Stimulated activated naive CD8-positive, alpha-beta T cell treated with anti-CD3 and anti-CD28 coated beads, Interleukin-15, amount 100 ng/mL, for 72 hours (primary cell): Measurements from ENCODE around the gene DUSP11.
"Not testable (repeated sequence)": the region's sequence is repeated elsewhere in the genome, so short reads cannot be mapped to it uniquely, and the experiment has no call there.

ENCODE experiments used
- ATAC-seq: fragments of 150-1000 bp; cut with Tn5 transposase; 2 replicates; pipeline ENCODE4 v1.10.0; 2021; ENCODE audit warnings: mild to moderate bottlenecking, moderate library complexity
- DNase-seq, 2 donors: peaks; one replicate each; pipeline ENCODE4 v3.0.0; 2021 to 2022
- H3K27ac Mint-ChIP-seq, 2 donors: one replicate each; pipeline ENCODE4 v1.8.0; 2022; ENCODE audit warnings: mild to moderate bottlenecking in 2 of 2, mixed read lengths in 2 of 2, moderate library complexity in 2 of 2
- H3K27me3 Mint-ChIP-seq: one replicate; pipeline ENCODE4 v1.8.0; 2022; ENCODE audit warnings: mixed read lengths
- H3K4me1 Mint-ChIP-seq: one replicate; pipeline ENCODE4 v1.8.0; 2022; ENCODE audit warnings: mild to moderate bottlenecking, mixed read lengths
- H3K4me3 Mint-ChIP-seq, 2 donors: one replicate each; pipeline ENCODE4 v1.8.0; 2022; ENCODE audit warnings: mild to moderate bottlenecking in 2 of 2, mixed read lengths in 2 of 2, moderate library complexity in 1 of 2
- H3K9me3 Mint-ChIP-seq, 2 donors: one replicate each; pipeline ENCODE4 v1.8.0; 2022; ENCODE audit warnings: mixed read lengths in 2 of 2

The DUSP11 gene

DNA sequence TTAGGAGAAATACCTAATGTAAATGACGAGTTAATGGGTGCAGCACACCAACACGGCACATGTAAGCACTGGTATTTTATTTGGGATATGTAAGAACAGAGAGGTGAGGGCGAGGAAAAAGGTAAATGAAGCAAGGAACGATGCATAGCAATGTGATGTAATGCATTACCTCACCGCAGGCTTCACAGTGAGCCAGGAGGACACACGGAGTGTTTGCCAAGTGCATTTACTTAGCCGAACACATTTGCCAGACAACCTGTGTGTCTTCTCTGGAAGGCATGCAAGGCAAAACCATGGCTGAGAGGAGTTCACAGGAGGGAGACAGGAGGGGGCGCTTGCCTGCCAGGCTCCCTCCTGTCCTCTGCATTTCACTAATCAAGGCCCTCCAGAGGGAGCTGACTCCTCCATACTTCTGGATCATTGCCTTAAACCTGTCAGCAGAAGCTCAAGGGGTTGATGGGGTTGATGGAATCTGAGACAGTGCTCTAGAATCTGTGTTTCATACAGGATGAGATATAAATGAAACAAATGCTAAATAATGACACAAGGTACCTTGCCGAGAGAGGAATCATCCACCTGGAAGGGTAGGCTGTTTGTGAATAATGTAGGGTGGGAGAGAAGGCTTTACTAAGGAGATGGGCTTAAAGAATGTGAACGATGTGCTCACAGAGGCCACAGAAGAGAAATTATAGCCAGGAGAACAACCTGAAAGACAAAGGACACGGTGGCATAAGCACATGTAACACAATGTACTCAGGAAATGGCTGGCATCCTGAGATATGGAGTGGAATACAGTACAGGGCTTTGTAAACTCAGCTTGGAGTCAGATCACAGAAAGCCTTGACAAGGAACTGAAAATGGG lies 33.7 kb downstream of the DUSP11 start:
- H3K4me3 Mint-ChIP-seq: no peak overlapping the region
- DNase-seq (no peak), ATAC-seq (no peak)
- no peaks in the 10 kb centered on the region for H3K4me1 Mint-ChIP-seq
- H3K9me3 Mint-ChIP-seq: peaks cover 0 to 5% of the 10 kb centered on the region in 2 donors
- H3K27me3 Mint-ChIP-seq: no peaks in the 10 kb centered on the region
- H3K27ac Mint-ChIP-seq: no peak overlapping the region

DNA sequence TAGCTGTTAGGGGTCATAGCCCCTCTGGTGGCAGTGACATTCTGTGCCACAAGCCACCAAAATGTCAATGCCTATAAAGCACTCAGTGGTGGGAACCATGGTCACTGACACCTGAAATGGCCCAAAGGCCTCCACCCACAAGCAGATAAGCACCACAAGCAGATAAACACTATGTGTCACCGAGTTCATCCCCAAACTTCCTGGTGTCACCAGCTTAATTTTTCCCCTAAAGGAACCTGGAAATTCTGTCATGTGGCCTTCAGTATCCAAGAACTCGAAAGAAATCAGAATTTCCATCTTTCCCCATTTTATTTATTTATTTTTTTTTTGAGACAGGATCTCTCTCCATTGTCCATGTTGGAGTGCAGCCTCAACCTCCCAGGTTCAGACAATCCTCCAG lies 39.1 kb downstream of the DUSP11 start:
- ATAC-seq (no peak), DNase-seq (no peak)
- no peaks in the 10 kb centered on the region for H3K27me3 Mint-ChIP-seq
- no peak overlapping the region for H3K4me3 Mint-ChIP-seq
- peaks cover 9% of the 10 kb centered on the region in 2 donors for H3K9me3 Mint-ChIP-seq
- no peak overlapping the region for H3K27ac Mint-ChIP-seq
- peaks cover 18% of the 10 kb centered on the region for H3K4me1 Mint-ChIP-seq

DNA sequence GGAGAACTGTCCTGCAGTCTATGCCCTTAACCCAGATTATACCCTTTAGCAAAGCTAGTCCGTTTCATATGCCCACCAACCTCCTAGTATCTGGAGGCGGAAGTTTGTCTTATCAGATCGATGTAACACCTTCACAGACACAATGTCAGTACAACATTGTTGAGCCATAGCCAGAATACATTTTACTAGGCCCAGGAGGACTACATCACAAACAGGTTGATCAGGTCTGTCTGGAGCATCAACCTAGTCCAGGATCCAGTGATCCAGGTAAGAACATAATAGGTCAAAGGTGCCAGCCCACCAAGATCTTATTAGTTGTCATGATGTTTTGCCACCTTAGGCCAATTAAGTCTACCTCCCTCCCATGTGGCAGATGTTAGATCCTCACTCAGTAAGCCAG lies 40.8 kb downstream of the DUSP11 start:
- Mint-ChIP-seq H3K27ac (no peak overlapping the region), H3K27me3 (no peaks in the 10 kb centered on the region), H3K4me1 (peaks cover 18% of the 10 kb centered on the region), H3K4me3 (no peak overlapping the region), H3K9me3 (peaks cover 9% of the 10 kb centered on the region in 2 donors)
- DNase-seq (no peak), ATAC-seq (no peak)

DNA sequence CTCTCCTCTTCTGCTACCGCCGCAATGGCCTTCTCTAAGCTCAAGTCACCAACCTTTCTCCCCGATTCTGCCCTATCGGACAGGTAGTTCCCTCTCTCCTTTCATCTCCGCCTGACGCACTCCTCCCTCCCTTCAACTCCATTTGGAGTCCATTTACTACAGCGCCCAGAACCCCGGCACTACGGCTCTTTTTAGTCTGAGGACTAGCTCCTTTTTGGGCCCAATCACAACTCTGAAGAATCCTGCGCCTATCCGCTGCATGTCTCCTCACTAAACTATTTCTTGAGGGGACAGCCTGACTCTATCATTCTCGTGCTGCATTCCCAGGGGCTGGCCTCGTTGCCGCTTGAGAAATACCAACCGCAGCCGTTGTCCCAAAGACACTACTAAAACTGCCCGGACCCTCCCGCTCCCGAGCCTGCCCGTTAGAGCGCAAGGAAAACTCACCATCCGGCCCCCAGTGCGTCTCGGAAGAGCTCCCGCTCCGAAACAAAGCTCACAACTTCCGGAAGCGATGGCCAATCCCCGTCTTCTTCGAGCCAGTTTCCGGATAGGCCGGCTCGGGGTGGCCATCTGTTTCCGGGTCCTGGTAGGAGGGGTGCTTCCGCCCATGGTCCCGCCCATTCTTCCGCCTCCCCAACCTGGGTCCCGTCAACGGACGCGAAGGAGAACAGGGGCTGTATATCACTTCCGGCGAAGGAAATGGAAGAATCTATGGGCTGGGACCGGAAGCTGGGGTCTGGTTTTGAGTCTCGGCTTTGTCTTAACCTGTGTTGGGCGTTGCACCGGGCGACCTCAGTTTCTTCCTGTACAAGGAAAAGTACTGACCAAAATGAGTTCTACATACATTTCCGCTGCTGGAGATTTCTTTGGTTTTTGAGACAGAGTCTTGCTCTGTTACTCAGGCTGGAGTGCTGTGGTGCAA lies 42.8 kb downstream of the DUSP11 start, which contains the start of gene TPRKB:
Gene TPRKB, minus strand, starts transcription at position 491 of the 925 bp plus-strand sequence. CDS start 2,776 bp downstream, outside the sequence.
- Mint-ChIP-seq H3K27me3 (no peaks in the 10 kb centered on the region), H3K27ac (peak within 1 kb of the TSS; percentile 91 to 92), H3K9me3 (peaks cover 9% of the 10 kb centered on the region in 2 donors), H3K4me1 (peaks cover 18% of the 10 kb centered on the region), H3K4me3 (peak within 1 kb of the TSS; percentile 92)
- ATAC-seq: peak; percentile 99
- peak; percentile 95 to 98 for DNase-seq

DNA sequence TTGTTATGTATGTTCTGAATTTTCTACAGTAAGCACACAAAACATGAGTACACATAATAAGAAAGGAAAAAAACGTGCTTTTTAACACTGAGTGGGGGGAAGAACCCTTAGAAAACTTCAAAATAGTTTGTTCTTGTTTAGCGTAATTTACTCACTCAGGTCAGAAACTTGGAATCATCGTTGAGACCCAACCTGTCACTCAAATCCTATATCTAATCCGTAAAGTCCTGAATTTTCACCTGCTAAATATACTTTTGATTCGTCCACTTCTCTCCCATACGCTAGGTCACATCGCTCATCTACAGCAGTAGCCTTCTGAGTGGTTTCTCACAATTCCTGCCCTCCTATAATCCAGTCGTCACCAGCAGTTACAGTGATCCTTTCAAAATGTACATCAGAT lies 43.5 kb downstream of the DUSP11 start:
- Mint-ChIP-seq H3K4me1 (peaks cover 18% of the 10 kb centered on the region), H3K4me3 (peak overlapping the region; percentile 92), H3K9me3 (peaks cover 5 to 9% of the 10 kb centered on the region in 2 donors), H3K27ac (peak overlapping the region; percentile 89 to 92), H3K27me3 (no peaks in the 10 kb centered on the region)
- DNase-seq (no peak), ATAC-seq (no peak)

DNA sequence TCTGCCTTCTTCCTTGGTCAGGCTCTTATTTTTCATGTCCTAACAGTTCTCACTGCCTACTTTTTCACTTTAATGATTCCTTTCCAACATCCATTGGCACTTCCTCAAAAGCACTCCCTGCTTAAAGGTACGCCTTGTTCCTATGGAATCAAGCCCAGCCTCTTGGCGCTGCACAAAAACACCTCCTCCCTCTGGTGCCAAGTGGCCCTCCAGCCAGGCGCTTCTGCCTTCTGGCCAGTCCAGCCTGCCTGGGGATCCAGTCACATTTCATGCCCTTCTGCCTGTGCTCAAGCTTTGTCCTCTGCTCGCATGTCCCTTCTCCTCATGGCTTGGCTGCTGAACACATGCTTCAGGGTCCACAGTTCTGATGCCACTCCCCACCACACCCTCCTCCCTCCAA lies 49.1 kb downstream of the DUSP11 start:
- Mint-ChIP-seq H3K27ac (peak overlapping the region in 1 of 2 donors; percentile 42), H3K4me3 (no peak overlapping the region), H3K4me1 (no peaks in the 10 kb centered on the region), H3K9me3 (no peaks in the 10 kb centered on the region), H3K27me3 (no peaks in the 10 kb centered on the region)
- no peak for ATAC-seq
- no peak for DNase-seq

DNA sequence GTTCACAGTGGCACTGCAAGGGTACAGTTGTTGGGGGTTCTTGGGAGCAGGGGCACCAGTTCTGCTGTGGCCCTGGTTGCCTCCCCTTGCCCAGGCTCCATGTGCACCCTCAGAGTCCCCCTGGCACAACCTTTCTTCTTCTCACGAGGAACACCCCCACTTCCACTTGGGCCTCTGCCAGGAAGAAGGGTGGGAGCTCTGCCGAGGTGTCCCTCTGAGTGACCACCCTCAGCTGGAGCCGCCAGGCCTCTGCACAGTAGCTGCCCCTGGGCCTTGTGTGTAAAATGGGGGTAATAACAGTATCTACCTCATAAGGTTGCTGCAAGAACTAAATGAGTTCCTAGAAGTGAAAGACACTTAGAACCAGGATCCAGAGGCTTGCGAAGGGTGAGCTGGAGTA lies 51.2 kb downstream of the DUSP11 start:
- no peak overlapping the region for H3K27ac Mint-ChIP-seq
- H3K27me3 Mint-ChIP-seq: no peaks in the 10 kb centered on the region
- H3K4me1 Mint-ChIP-seq: no peaks in the 10 kb centered on the region
- H3K9me3 Mint-ChIP-seq: no peaks in the 10 kb centered on the region
- no peak for ATAC-seq
- DNase-seq: no peak
- no peak overlapping the region for H3K4me3 Mint-ChIP-seq

DNA sequence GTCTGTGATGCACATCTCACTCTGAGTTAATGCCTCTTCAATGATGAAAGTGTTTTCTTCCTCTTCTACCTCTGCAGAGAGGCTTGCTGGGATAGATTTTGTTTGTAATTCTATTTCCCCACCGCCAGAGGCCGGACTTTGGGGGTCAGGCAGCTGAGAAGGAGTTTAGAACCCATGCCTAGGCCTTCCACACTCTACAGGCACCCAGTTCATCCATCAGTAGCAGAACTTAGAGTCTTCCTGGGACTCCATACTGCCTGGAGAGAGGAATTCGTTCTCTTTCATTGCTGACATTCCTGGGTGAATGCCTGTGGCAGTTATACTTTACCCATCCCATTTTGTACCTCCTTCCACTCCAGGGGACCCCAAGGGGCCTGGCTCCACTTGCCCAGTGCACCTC lies 51.9 kb downstream of the DUSP11 start:
- ATAC-seq (no peak), DNase-seq (no peak)
- H3K9me3 Mint-ChIP-seq: no peaks in the 10 kb centered on the region
- no peak overlapping the region for H3K27ac Mint-ChIP-seq
- H3K27me3 Mint-ChIP-seq: no peaks in the 10 kb centered on the region
- H3K4me1 Mint-ChIP-seq: no peaks in the 10 kb centered on the region
- no peak overlapping the region for H3K4me3 Mint-ChIP-seq

DNA sequence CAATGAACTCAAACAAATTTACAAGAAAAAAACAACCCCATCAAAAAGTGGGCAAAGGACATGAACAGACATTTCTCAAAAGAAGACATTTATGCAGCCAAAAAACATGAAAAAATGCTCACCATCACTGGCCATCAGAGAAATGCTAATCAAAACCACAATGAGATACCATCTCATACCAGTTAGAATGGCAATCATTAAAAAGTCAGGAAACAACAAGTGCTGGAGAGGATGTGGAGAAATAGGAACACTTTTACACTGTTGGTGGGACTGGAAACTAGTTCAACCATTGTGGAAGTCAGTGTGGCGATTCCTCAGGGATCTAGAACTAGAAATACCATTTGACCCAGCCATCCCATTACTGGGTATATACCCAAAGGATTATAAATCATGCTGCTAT lies 53.2 kb downstream of the DUSP11 start:
- not testable (repeated sequence) for H3K4me1 Mint-ChIP-seq, DNase-seq, H3K9me3 Mint-ChIP-seq, ATAC-seq, H3K27ac Mint-ChIP-seq, H3K27me3 Mint-ChIP-seq, H3K4me3 Mint-ChIP-seq

DNA sequence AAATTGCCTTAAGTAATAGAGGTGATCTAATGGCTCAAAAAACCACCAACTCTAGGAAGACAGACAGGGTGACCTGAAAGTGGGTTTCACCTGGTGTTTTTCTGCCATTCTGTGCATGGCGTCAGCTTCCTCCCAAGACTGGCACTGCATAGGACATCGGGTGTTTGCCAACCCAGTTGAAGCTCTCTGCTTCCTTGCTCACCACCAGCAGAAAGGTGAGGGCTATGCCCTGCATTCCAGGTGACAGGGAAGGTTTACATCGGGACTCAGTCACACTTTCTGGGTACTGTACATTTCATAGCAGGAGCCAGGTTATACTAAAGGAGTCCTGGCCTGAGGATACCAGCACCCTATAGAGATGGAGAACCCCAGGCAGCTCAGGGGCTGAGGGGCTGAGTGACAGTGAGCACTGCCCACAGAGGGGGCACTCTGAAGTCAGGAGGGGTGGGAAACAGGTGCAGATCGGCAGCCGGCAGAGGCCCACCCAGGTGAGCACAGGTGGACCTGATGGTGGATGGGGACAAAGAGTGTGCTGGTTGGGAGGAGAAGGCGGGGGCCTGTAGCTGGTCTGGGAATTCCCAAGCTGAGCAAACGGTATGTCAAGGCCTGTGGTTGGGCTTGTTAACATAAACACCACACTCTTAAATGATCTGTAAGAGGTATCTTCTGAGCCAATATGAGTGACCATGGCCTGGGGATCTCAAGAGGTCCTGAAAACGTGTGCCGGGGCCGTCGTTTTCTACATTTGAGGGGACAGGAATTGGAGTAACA lies 60.9 kb downstream of the DUSP11 start:
- DNase-seq: no peak
- H3K27me3 Mint-ChIP-seq: peaks cover 6% of the 10 kb centered on the region
- peaks cover 11% of the 10 kb centered on the region for H3K4me1 Mint-ChIP-seq
- no peak for ATAC-seq
- H3K9me3 Mint-ChIP-seq: peaks cover 0 to 7% of the 10 kb centered on the region in 2 donors
- peak overlapping the region in 1 of 2 donors; percentile 63 for H3K27ac Mint-ChIP-seq
- H3K4me3 Mint-ChIP-seq: no peak overlapping the region

DNA sequence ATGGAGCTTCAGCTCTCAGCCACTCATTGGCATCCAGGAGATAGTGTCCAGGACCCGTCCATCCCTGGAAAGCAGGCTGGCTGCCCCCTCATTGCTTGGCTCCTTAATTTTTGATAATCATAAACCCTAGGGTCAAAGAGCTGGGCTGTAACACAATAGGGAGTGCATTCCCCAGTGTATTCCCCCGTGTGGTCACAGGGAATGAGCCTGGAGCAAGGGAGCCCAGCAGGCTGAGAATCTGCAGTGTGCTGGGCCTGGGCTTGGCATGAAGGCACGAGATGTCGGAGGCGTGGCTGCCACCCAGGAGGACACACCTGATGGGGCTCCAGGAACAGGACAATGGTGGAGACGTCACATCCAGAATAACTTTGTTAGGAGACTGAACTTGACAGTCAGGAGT lies 61.5 kb downstream of the DUSP11 start:
- peaks cover 6% of the 10 kb centered on the region for H3K27me3 Mint-ChIP-seq
- ATAC-seq: no peak
- H3K4me3 Mint-ChIP-seq: no peak overlapping the region
- no peak for DNase-seq
- peaks cover 5 to 7% of the 10 kb centered on the region in 2 donors for H3K9me3 Mint-ChIP-seq
- peaks cover 11% of the 10 kb centered on the region for H3K4me1 Mint-ChIP-seq
- no peak overlapping the region for H3K27ac Mint-ChIP-seq

DNA sequence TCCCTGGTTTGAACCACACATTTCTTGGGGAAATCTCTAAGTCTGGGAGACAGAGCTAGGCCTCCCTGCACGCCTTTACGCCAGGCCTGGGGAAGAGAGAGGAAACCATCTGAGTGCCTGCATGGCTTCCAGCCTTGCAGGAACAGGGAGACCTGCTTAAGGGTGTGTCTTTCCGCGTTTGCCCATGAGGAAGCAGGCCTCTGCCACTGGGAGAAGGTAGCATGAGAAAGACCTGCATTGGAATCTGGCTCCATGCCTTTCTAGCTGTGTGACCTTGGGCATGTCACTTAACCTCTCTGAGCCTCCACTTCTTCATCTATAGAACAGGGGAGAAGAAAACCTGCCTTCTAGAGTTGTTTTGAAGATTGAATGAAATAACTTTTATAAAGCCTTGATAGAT lies 62.2 kb downstream of the DUSP11 start:
- not testable (repeated sequence) for H3K9me3 Mint-ChIP-seq, ATAC-seq, DNase-seq, H3K27me3 Mint-ChIP-seq, H3K4me3 Mint-ChIP-seq, H3K27ac Mint-ChIP-seq
- H3K4me1 Mint-ChIP-seq: peaks cover 11% of the 10 kb centered on the region

DNA sequence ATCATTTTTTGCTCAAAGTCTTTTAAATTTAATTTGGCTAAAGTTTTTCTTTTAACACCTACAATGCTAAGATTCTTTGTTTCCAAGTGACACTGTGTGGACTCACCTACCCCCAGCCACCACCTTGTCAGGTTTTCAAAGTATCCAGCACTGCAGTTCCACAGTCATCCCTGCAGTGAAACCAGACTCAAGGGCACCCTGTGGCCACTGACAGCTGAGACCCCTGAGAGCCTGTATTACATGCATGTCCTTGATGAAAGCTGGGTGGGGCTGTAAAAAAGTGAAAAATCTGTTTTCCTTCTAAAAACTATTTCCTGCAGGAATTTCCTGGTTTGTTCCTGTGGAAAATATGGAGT lies 62.7 kb downstream of the DUSP11 start:
- peaks cover 5 to 7% of the 10 kb centered on the region in 2 donors for H3K9me3 Mint-ChIP-seq
- ATAC-seq (peak; percentile 26), DNase-seq (no peak)
- no peak overlapping the region for H3K27ac Mint-ChIP-seq
- peaks cover 6% of the 10 kb centered on the region for H3K27me3 Mint-ChIP-seq
- no peak overlapping the region for H3K4me3 Mint-ChIP-seq
- peaks cover 11% of the 10 kb centered on the region for H3K4me1 Mint-ChIP-seq

DNA sequence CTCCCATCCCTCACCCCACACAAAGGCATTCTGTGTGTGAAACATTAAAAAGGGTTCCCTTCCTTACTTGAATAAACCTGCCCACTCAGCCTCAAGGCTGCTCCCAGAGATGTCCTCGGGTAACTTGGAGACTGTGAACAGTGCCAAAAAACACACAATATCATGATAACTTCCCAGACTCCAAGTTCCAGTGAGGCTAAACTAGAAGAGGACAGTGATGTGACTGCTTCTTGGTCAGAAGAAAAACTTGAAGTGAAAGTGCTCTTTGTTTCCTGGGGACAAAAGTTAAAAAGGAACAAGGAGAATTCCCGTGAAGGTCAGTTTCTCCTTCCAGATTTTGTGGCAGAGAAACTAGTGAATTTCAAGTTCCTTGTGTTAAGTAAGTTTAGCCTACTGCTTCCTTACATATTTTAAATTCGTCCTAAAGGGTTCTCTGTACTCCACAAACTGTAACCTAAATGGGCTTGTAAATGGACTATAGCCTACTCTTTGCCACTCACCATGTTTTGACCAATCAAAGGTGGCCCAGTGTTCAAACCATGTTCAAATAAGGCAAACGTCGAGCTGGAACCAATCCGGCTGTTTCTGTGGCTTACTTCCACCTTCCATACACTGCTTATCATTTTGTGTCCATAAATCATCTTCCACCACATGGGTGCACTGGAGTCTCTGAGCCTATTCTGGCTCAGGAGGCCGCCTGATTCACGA lies 63.2 kb downstream of the DUSP11 start:
- peaks cover 6% of the 10 kb centered on the region for H3K27me3 Mint-ChIP-seq
- DNase-seq (no peak), ATAC-seq (peak; percentile 45)
- no peak overlapping the region for H3K4me3 Mint-ChIP-seq
- peaks cover 5 to 7% of the 10 kb centered on the region in 2 donors for H3K9me3 Mint-ChIP-seq
- H3K27ac Mint-ChIP-seq: peak overlapping the region in 1 of 2 donors; percentile 1
- peaks cover 11% of the 10 kb centered on the region for H3K4me1 Mint-ChIP-seq

DNA sequence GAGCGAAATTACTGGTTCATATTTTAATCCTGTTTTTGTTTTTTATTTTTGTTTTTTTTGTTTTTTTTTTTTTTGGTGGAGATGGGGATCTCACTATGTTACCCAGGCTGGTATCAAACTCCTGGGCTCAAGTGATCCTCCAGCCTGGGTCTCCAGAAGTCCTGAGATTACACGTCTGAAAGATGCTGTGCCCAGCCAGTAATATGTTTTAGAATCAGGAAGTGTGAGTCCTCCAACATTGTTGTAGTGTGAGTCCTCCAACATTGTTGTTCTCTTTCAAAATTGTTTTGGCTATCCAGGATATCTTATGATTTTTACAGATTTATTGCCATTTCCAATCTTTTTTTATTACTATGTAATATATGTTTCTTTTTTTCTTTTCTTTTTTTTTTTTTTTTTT lies 65.8 kb downstream of the DUSP11 start:
- H3K27ac Mint-ChIP-seq: no peak overlapping the region
- ATAC-seq (no peak), DNase-seq (no peak)
- H3K9me3 Mint-ChIP-seq: peaks cover 5 to 13% of the 10 kb centered on the region in 2 donors
- H3K27me3 Mint-ChIP-seq: peaks cover 6% of the 10 kb centered on the region
- H3K4me3 Mint-ChIP-seq: no peak overlapping the region
- H3K4me1 Mint-ChIP-seq: peaks cover 8% of the 10 kb centered on the region
